GM13977 (cell line): ENCODE data around the gene CHD2.

Source experiments
- DNase-seq: peaks from one replicate; pipeline ENCODE4 v3.0.0; 2012; ENCODE audit warnings: low spot score
- in situ Hi-C: fragments of 300-500 bp; cut with MboI; formaldehyde crosslinking; loops from one replicate; pipeline ENCODE4 v1.12.0; 2022; ENCODE audit warnings: low sequenced_read_pairs, low pct_unique_long_range_greater_than_20kb, mixed read lengths, inconsistent platforms; ENCODE audit not compliant: unreplicated experiment
- TF ChIP-seq, protein P1 (sequence below): IDR thresholded peaks from 2 replicates; pipeline ENCODE4 v1.5.1; 2012; ENCODE audit warnings: mild to moderate bottlenecking, control low read depth; ENCODE audit not compliant: insufficient read depth; ENCODE audit errors: extremely low read depth, missing control alignments

CHD2 gene

DNA sequence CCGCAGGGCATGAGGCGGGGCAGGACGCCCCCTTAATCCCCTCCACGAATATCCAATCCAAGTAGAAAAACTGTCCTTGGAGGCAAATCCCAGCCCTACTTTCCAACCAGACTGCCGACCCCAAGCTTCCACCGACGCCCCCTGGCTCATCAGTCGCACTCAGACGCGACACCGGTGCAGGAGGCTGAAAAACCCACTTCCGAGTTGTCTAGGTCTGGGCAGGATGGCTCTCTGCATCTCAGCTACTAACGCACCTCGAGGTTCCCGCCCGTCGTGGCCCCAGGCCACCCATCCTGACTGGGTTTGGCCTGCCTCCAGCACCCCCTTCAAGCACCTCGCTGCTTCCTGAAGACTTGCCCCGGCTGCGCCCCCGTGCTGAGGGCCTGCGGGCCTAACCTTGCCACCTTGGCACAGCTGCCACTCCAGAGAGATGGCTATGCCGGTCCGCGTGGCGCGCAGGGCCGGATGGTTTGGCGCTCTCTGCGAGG lies 173.4 kb downstream of the CHD2 start:
- DNase-seq = no peak
- in situ Hi-C loops = no loop called here
- TF ChIP-seq, protein P1, sequence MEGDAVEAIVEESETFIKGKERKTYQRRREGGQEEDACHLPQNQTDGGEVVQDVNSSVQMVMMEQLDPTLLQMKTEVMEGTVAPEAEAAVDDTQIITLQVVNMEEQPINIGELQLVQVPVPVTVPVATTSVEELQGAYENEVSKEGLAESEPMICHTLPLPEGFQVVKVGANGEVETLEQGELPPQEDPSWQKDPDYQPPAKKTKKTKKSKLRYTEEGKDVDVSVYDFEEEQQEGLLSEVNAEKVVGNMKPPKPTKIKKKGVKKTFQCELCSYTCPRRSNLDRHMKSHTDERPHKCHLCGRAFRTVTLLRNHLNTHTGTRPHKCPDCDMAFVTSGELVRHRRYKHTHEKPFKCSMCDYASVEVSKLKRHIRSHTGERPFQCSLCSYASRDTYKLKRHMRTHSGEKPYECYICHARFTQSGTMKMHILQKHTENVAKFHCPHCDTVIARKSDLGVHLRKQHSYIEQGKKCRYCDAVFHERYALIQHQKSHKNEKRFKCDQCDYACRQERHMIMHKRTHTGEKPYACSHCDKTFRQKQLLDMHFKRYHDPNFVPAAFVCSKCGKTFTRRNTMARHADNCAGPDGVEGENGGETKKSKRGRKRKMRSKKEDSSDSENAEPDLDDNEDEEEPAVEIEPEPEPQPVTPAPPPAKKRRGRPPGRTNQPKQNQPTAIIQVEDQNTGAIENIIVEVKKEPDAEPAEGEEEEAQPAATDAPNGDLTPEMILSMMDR = no peak

DNA sequence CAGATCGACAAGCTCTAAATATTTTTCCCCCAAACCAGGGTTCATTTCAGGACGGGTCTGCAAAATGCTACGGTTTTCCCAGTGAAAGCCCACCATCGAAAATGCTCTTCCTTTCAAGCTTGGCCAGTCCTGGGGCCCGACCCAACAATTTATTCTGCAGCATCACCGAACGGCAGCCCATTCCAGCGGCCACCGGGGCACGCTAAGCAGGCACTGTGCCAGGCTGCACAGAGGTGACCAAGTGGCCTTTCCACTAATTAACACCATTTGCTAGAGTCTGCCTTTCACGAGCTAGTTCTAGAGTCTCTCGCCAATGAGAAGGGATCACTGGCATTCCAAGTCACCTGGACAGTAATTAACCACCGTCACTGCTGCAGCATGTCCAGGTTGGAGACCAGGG lies 174.5 kb downstream of the CHD2 start:
- DNase-seq = no peak
- in situ Hi-C loops = no loop called here
- TF ChIP-seq, protein P1 = no peak

DNA sequence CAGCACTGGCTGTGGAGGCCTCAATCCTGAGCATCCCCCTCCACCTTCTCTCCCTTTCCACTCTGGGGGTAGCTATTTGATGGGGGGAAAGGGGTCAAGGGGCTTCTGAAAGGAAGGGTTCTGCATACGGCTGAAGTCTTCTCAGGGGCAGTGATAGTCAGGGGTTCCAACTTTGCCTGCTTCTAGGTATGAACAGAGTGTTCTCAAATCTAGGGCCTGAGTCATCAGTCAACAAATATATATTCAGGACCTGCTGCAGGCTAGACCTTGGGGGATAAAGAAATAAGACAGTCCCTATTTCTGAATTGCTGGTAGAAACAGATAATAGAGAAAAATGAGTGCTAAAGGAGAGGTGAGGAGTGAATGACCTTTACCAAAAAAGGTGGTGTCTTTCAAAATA lies 176.1 kb downstream of the CHD2 start:
- in situ Hi-C loops = no loop called here
- no peak for DNase-seq
- TF ChIP-seq, protein P1 = no peak

DNA sequence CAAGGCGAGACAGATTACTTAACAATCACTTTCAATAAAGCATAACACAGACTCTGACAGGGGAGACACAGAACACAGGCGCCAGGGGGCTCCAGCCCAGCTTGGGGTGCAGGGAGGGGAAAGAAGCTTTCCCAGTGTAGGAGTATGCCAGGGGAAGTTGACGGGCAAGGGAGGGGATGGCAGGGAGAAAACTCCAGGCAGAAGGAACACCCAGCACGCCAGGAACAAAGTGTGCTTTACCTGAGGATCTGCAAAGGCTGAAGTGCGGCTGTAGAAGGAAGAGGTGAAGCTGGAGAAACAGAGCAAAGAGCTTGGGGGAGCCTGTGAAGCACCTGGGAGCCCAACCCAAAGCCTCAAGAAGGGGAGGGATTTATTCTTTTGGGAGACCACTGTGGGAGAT lies 176.8 kb downstream of the CHD2 start:
- DNase-seq = no peak
- TF ChIP-seq, protein P1 = no peak
- in situ Hi-C loops = no loop called here
